GM12878 (cell line): ENCODE results near the gene FDX2. TPM values are rescaled to one million over a fixed set of nuclear protein-coding genes. Genes with fewer than 3 reads are reported as not detected.
A peak's percentile ranks its signal among the peaks of the same experiment; 100 is the strongest.

ENCODE experiments used
- EED ChIP-seq: sonication (generic); IDR thresholded peaks from 2 replicates; pipeline ENCODE4 v1.6.1; 2016; ENCODE audit warnings: antibody characterized with exemption, low read depth
- ELK1 ChIP-seq: IDR thresholded peaks from 2 replicates; pipeline ENCODE4 v1.6.1; 2012; ENCODE audit warnings: low read depth, low read length, improper control_type of control experiment
- JUND ChIP-seq: IDR thresholded peaks from 2 replicates; pipeline ENCODE4 v1.6.1; 2012; ENCODE audit warnings: low read depth, mild to moderate bottlenecking, low read length, improper control_type of control experiment, moderate library complexity
- MTA2 ChIP-seq: fragments of 450-650 bp; IDR thresholded peaks from 2 replicates; pipeline ENCODE4 v1.6.1; 2016; ENCODE audit warnings: low read depth, mild to moderate bottlenecking, moderate library complexity
- POLR2A ChIP-seq: IDR thresholded peaks from 2 replicates; pipeline ENCODE4 v1.6.1; 2011; ENCODE audit warnings: low read depth, mild to moderate bottlenecking, low read length
- SIX5 ChIP-seq: IDR thresholded peaks from 2 replicates; pipeline ENCODE4 v1.6.1; 2011; ENCODE audit warnings: mild to moderate bottlenecking, low read depth, low read length, moderate library complexity; ENCODE audit not compliant: severe bottlenecking
- SMC3 ChIP-seq: IDR thresholded peaks from 2 replicates; pipeline ENCODE4 v1.6.1; 2011; ENCODE audit warnings: low read length, improper control_type of control experiment, borderline replicate concordance
- STAT3 ChIP-seq: IDR thresholded peaks from 2 replicates; pipeline ENCODE4 v1.6.1; 2011; ENCODE audit warnings: low read depth, low read length, improper control_type of control experiment
- YBX1 ChIP-seq: fragments of 450-650 bp; IDR thresholded peaks from 2 replicates; pipeline ENCODE4 v1.6.1; 2016; ENCODE audit warnings: antibody characterized with exemption
- polyA plus RNA-seq, 11 experiments: library from polyadenylated mRNA; depleted of rRNA in 4 of 11; unstranded in 6 of 11; stranded (reverse) in 5 of 11; fragments of >200 nt; fragmentation: Nextera tagmentation in 4 of 11; fragmentation: Illumina TruSeq in 1 of 11; extraction: Ambion mirVana in 4 of 11; extraction: Trizol in 1 of 11; gene quantifications; 1 replicate in 1 of 11; 2 replicates in 10 of 11; pipeline versions ENCODE4 v1.2.1 to v1.2.3, GENCODE V29; 2011 to 2016; ENCODE audit warnings: inconsistent platforms in 2 of 11, missing spikeins in 2 of 11, low read depth in 1 of 11
- total RNA-seq, 4 experiments: library from RNA; depleted of rRNA in 3 of 4; stranded (reverse); fragments of >200 nt in 3 of 4; fragmentation: Illumina TruSeq in 1 of 4; extraction: Trizol in 1 of 4; gene quantifications; 2 replicates each; pipeline versions ENCODE4 v1.2.1 to v1.2.3, GENCODE V29; 2013 to 2021
- TF ChIP-seq, protein P1 (sequence below): fragments of 450-650 bp; IDR thresholded peaks from 2 replicates; pipeline ENCODE4 v1.6.1; 2017; ENCODE audit warnings: mild to moderate bottlenecking

Gene FDX2
- total and polyA plus RNA-seq, 10 of the 15 experiments (the other 5 are each of a cell fraction or from before 2014, with no cell fraction given): 1.4 to 50.4 (median 24.7) TPM

DNA sequence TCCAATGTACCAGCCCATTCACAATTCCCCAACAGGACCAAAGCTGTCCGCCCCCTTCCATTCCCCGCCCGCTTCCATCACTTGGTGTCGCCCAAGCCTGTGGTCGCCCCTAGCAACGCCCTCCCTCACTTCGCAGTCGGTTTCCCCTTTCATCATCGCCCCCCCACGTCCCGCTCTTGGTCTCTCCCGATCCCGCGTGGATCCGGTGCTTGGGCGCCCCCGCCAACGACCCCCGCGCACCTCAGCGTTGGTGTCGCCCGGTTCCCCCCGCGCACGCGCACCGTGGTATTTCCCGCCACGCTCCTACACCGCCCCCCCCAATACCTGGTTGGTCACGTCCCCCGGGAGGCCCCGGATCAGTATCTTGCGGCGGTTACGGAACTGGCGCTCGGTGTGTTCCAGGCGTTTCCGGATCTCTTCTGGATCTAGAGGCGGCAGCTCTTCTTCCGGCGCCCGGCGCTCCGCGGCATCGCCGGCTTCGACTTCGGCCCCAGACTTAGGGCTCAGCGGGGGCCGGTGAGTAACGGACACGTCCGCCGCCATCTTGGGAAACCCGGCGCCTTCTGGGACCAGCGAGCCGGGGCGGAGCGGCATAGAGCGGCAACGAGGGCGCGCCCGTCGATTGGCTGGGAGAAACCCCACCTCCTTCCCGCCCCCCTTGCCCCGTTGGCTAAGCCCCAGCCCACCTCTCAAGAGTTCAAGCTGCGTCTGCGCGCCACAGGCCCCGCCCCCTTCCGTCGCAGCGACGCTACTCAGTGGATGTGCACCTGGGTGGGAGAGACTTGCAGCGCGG lies 17.3 kb upstream of the FDX2 start, which contains the start of gene RAVER1 (continued):
- TF ChIP-seq, protein P1, sequence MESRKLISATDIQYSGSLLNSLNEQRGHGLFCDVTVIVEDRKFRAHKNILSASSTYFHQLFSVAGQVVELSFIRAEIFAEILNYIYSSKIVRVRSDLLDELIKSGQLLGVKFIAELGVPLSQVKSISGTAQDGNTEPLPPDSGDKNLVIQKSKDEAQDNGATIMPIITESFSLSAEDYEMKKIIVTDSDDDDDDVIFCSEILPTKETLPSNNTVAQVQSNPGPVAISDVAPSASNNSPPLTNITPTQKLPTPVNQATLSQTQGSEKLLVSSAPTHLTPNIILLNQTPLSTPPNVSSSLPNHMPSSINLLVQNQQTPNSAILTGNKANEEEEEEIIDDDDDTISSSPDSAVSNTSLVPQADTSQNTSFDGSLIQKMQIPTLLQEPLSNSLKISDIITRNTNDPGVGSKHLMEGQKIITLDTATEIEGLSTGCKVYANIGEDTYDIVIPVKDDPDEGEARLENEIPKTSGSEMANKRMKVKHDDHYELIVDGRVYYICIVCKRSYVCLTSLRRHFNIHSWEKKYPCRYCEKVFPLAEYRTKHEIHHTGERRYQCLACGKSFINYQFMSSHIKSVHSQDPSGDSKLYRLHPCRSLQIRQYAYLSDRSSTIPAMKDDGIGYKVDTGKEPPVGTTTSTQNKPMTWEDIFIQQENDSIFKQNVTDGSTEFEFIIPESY: peak; percentile 30; the same call in 1 of the 2 replicates
- TF ChIP-seq POLR2A: peak; percentile 96
- peak; percentile 18; the same call in 1 of the 2 replicates for TF ChIP-seq EED
- no peak for TF ChIP-seq YBX1
- TF ChIP-seq SIX5: no peak
- no peak for TF ChIP-seq MTA2
- peak; percentile 97 for TF ChIP-seq JUND
- 0 out of 2 replicates have a peak, but pooled peaks have one; percentile 2 for TF ChIP-seq SMC3
- TF ChIP-seq ELK1: peak; percentile 19; the same call in 1 of the 2 replicates
- no peak for TF ChIP-seq STAT3
- TF ChIP-seq, all 136 proteins: peak for 66
